Liver (tissue), 3 donors: ENCODE measurements around the gene TFF3.

Experiments used
- ATF3 ChIP-seq: IDR thresholded peaks from 2 replicates; pipeline ENCODE4 v1.6.1; 2016; ENCODE audit warnings: antibody characterized with exemption
- CTCF ChIP-seq: fragments of 150-350 bp; IDR thresholded peaks from 2 replicates; pipeline ENCODE4 v1.5.1; 2017; ENCODE audit warnings: improper control_type of control experiment, low read depth, low read length; ENCODE audit not compliant: missing input control
- EGR1 ChIP-seq, 2 donors: IDR thresholded peaks; 2 replicates each; pipeline ENCODE4 v1.6.1; 2016 to 2018; ENCODE audit warnings: antibody characterized with exemption in 2 of 2, low read depth in 2 of 2
- GABPA ChIP-seq, 2 donors: IDR thresholded peaks in 1 of 2; conservative IDR thresholded peaks in 1 of 2; 2 replicates each; pipeline ENCODE4 v1.6.1; 2016; ENCODE audit warnings: antibody characterized with exemption in 2 of 2, mild to moderate bottlenecking in 1 of 2, moderate library complexity in 1 of 2
- HNF4A ChIP-seq, 2 donors: conservative IDR thresholded peaks; 2 replicates each; pipeline ENCODE4 v1.6.1; 2016; ENCODE audit warnings: antibody characterized with exemption in 2 of 2, mild to moderate bottlenecking in 2 of 2
- JUND ChIP-seq, 2 donors: IDR thresholded peaks; 2 replicates each; pipeline ENCODE4 v1.6.1; 2016; ENCODE audit warnings: antibody characterized with exemption in 2 of 2
- RAD21 ChIP-seq, 2 donors: IDR thresholded peaks; 2 replicates each; pipeline ENCODE4 v1.6.1; 2016; ENCODE audit warnings: antibody characterized with exemption in 2 of 2, mild to moderate bottlenecking in 2 of 2
- TAF1 ChIP-seq: conservative IDR thresholded peaks from 2 replicates; pipeline ENCODE4 v1.6.1; 2016; ENCODE audit warnings: antibody characterized with exemption, mild to moderate bottlenecking
- YY1 ChIP-seq: IDR thresholded peaks from 2 replicates; pipeline ENCODE4 v1.6.1; 2016; ENCODE audit warnings: antibody characterized with exemption, mild to moderate bottlenecking
- TF ChIP-seq, protein P1 (sequence below): IDR thresholded peaks from 2 replicates; pipeline ENCODE4 v1.6.1; 2016; ENCODE audit warnings: antibody characterized with exemption, mild to moderate bottlenecking
- donor health status: healthy.
- donor health status: healthy.

DNA sequence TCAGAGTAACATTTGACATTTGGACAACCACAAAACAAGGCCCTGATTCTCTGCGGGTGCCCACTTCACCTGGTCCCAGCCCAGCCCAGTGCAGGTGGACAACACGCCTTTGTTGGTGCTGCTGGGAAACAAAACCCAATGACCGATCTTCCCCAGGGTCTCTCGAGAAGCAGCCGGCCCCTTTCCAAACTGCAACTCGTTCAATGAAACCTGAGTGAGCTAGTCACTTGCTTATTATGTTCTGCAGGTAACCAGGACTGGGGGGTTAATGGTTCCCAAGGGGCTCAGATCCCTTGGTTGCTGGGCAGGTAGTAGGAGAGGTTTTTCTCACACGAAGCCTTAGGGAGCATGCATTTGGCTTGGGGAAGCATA is 53.4 kb downstream of the TFF3 start:
- TF ChIP-seq CTCF (no peak), RAD21 (IDR thresholded peaks at IDR 0.05) (no peak), JUND (IDR thresholded peaks at IDR 0.05) (no peak), HNF4A (conservative IDR thresholded peaks at IDR 0.05) (no peak), EGR1 (IDR thresholded peaks at IDR 0.05; ENCODE audit: low read depth in 2 of 2) (no peak), YY1 (no peak), ATF3 (no peak), TAF1 (no peak), GABPA (IDR thresholded peaks at IDR 0.05 in 1 of 2, conservative IDR thresholded peaks at IDR 0.05 in 1 of 2) (no peak)
- TF ChIP-seq, protein P1, sequence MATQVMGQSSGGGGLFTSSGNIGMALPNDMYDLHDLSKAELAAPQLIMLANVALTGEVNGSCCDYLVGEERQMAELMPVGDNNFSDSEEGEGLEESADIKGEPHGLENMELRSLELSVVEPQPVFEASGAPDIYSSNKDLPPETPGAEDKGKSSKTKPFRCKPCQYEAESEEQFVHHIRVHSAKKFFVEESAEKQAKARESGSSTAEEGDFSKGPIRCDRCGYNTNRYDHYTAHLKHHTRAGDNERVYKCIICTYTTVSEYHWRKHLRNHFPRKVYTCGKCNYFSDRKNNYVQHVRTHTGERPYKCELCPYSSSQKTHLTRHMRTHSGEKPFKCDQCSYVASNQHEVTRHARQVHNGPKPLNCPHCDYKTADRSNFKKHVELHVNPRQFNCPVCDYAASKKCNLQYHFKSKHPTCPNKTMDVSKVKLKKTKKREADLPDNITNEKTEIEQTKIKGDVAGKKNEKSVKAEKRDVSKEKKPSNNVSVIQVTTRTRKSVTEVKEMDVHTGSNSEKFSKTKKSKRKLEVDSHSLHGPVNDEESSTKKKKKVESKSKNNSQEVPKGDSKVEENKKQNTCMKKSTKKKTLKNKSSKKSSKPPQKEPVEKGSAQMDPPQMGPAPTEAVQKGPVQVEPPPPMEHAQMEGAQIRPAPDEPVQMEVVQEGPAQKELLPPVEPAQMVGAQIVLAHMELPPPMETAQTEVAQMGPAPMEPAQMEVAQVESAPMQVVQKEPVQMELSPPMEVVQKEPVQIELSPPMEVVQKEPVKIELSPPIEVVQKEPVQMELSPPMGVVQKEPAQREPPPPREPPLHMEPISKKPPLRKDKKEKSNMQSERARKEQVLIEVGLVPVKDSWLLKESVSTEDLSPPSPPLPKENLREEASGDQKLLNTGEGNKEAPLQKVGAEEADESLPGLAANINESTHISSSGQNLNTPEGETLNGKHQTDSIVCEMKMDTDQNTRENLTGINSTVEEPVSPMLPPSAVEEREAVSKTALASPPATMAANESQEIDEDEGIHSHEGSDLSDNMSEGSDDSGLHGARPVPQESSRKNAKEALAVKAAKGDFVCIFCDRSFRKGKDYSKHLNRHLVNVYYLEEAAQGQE = no peak
